SH-SY5Y (cell line): ENCODE data around the gene CPO.

ENCODE experiments used
- GATA2 ChIP-seq: IDR thresholded peaks from 2 replicates; pipeline ENCODE4 v1.6.1; 2011; ENCODE audit warnings: mild to moderate bottlenecking, low read depth, low read length
- GATA3 ChIP-seq: IDR thresholded peaks from 2 replicates; pipeline ENCODE4 v1.6.1; 2011; ENCODE audit warnings: low read depth, mild to moderate bottlenecking, low read length, moderate library complexity

DNA sequence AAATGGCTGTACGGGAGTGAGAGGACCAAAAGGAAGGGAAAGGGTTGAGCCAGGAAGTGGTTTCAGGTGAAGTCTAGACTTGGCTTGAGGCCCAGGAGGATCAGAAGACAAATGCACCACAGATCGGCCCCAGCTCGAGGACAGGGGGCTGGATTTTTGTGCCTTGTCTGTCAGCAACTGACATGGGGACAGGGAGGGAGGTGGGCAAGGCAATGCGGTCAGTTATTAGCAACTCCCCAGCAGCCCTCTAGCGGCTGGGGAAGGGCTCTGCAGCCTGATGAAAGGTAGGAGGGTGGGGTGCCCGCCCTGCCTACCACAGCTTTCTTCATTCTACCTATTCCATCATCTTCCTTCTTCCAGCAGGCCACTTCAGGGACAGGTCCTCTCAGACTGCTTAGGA lies 50.0 kb downstream of the CPO start:
- TF ChIP-seq GATA2 (no peak), GATA3 (no peak)
